Colon (tissue), 2 donors: Measurements from ENCODE around the gene ANAPC10.
A peak's percentile ranks its signal among the peaks of the same experiment; 100 is the strongest.

ENCODE experiments used
- FAIRE-seq: peaks from 2 replicates; lab custom pipeline; 2012; peaks lifted over from hg19 to GRCh38; lab: Jason Lieb, UNC
- donor health status: control.
- donor health status: control.

Gene ANAPC10

GRCh38 chr4:145097821-145098674 is at the start of gene ANAPC10, which contains the start of gene ABCE1:
TSS of gene ANAPC10 (minus strand) at chr4:145098196. CDS start at chr4:145096099, 2,097 bp downstream.
TSS of gene ABCE1 (plus strand) at chr4:145098311. CDS start at chr4:145104413, 6,102 bp downstream.
- peak; percentile 86 for FAIRE-seq

GRCh38 chr4:145136219-145136618 is 38.2 kb upstream of the ANAPC10 start:
- FAIRE-seq: peak; percentile 28

GRCh38 chr4:145132511-145133098 is 34.6 kb upstream of the ANAPC10 start:
- FAIRE-seq: no peak

GRCh38 chr4:145131848-145132247 is 33.9 kb upstream of the ANAPC10 start:
- no peak for FAIRE-seq

GRCh38 chr4:145130788-145131399 is 32.9 kb upstream of the ANAPC10 start:
- no peak for FAIRE-seq

- FAIRE-seq: no peak
Observed at GRCh38 chr4:145130130-145130529, 32.1 kb upstream of the ANAPC10 start.

GRCh38 chr4:145125396-145125795 is 27.4 kb upstream of the ANAPC10 start:
- no peak for FAIRE-seq

GRCh38 chr4:145108128-145108527 is 10.1 kb upstream of the ANAPC10 start:
- no peak for FAIRE-seq

- FAIRE-seq: no peak
Observed at GRCh38 chr4:145107126-145107525, 9.1 kb upstream of the ANAPC10 start.

- FAIRE-seq: no peak
Observed at GRCh38 chr4:145103496-145103895, 5.5 kb upstream of the ANAPC10 start.

- FAIRE-seq: no peak
Observed at GRCh38 chr4:145102619-145103018, 4.6 kb upstream of the ANAPC10 start.

GRCh38 chr4:145101091-145101490 is 3.1 kb upstream of the ANAPC10 start:
- no peak for FAIRE-seq

GRCh38 chr4:145099653-145100052 is 1.7 kb upstream of the ANAPC10 start:
- no peak for FAIRE-seq

GRCh38 chr4:145098675-145099037 is 660 bp upstream of the ANAPC10 start:
- FAIRE-seq: no peak

GRCh38 chr4:145097331-145097820 is 620 bp downstream of the ANAPC10 start:
- no peak for FAIRE-seq

GRCh38 chr4:145093638-145094037 is 4.4 kb downstream of the ANAPC10 start:
- FAIRE-seq: no peak

- no peak for FAIRE-seq
Observed at GRCh38 chr4:145090380-145090779, 7.6 kb downstream of the ANAPC10 start.

- FAIRE-seq: no peak
Observed at GRCh38 chr4:145083891-145084605, 13.9 kb downstream of the ANAPC10 start.

- FAIRE-seq: no peak
Observed at GRCh38 chr4:145081756-145082155, 16.2 kb downstream of the ANAPC10 start.

- FAIRE-seq: no peak
Observed at GRCh38 chr4:145076469-145076855, 21.5 kb downstream of the ANAPC10 start.

- no peak for FAIRE-seq
Observed at GRCh38 chr4:145075742-145076468, 22.1 kb downstream of the ANAPC10 start.

- FAIRE-seq: no peak
Observed at GRCh38 chr4:145071560-145071959, 26.4 kb downstream of the ANAPC10 start.
